ENCODE measurements around the gene NUDCD3.

- TF ChIP-seq CTCF (IDR thresholded peaks at IDR 0.05; ENCODE audit: poor library complexity) = no peak
- no peak for TF ChIP-seq EZH2 (IDR thresholded peaks at IDR 0.05; ENCODE audit: borderline replicate concordance)
- no peak for TF ChIP-seq EZH2phosphoT487 (IDR thresholded peaks at IDR 0.05; ENCODE audit: low read depth, severe bottlenecking, unreplicated experiment)
These were observed 102.1 kb downstream of the NUDCD3 start for GRCh38 chr7:44388089-44388970.
